ENCODE data around the gene CCDC70.

Gene CCDC70

GRCh38 chr13:51831519-51831918 is 30.2 kb upstream of the CCDC70 start:
- no peak for DNase-seq

GRCh38 chr13:51832471-51833152 is 29.2 kb upstream of the CCDC70 start:
- no peak for DNase-seq

- DNase-seq = no peak
Measured at GRCh38 chr13:51833980-51834379, 27.8 kb upstream of the CCDC70 start.

GRCh38 chr13:51834581-51835171 is 27.1 kb upstream of the CCDC70 start:
- DNase-seq = no peak

- no peak for DNase-seq
Measured at GRCh38 chr13:51837016-51837415, 24.8 kb upstream of the CCDC70 start.

- no peak for DNase-seq
Measured at GRCh38 chr13:51838240-51838846, 23.4 kb upstream of the CCDC70 start.

- DNase-seq = no peak
Measured at GRCh38 chr13:51839711-51840540, 21.8 kb upstream of the CCDC70 start.

- no peak for DNase-seq
Measured at GRCh38 chr13:51840917-51841316, 20.9 kb upstream of the CCDC70 start.

- DNase-seq = no peak
Measured at GRCh38 chr13:51841732-51842131, 20.0 kb upstream of the CCDC70 start.

GRCh38 chr13:51843529-51843928 is 18.2 kb upstream of the CCDC70 start:
- no peak for DNase-seq

- DNase-seq = peak; percentile 83
Measured at GRCh38 chr13:51844862-51845573, 16.8 kb upstream of the CCDC70 start, which contains the start of gene TMEM272. Gene TMEM272 (minus strand): TSS chr13:51845177. CDS start chr13:51838530, 6,647 bp downstream.

- no peak for DNase-seq
Measured at GRCh38 chr13:51845574-51846318, 16.0 kb upstream of the CCDC70 start.

GRCh38 chr13:51846756-51847155 is 15.0 kb upstream of the CCDC70 start:
- no peak for DNase-seq

GRCh38 chr13:51848674-51849073 is 13.1 kb upstream of the CCDC70 start:
- no peak for DNase-seq

- DNase-seq = peak; percentile 70
Measured at GRCh38 chr13:51849145-51850101, 12.3 kb upstream of the CCDC70 start.

- no peak for DNase-seq
Measured at GRCh38 chr13:51856027-51856736, 5.6 kb upstream of the CCDC70 start.

- no peak for DNase-seq
Measured at GRCh38 chr13:51856998-51857397, 4.8 kb upstream of the CCDC70 start.

GRCh38 chr13:51858433-51859247 is 3.1 kb upstream of the CCDC70 start:
- no peak for DNase-seq

GRCh38 chr13:51862957-51863356 is 1.2 kb downstream of the CCDC70 start:
- no peak for DNase-seq
